AG04450 (cell line): ENCODE data around the gene FMNL2. TPM values are rescaled to one million over a fixed set of nuclear protein-coding genes. Genes with fewer than 3 reads are reported as not detected.

Experiments used
- CTCF ChIA-PET: fragments of 300-600, 350-600 bp; formaldehyde crosslinking; extraction: SDS; loops from one replicate; lab custom pipeline; 2022; ENCODE audit warnings: antibody characterized with exemption, inconsistent platforms; lab: Charles Lee
- POLR2A ChIA-PET: fragments of 350-600 bp; formaldehyde crosslinking; extraction: SDS; loops from one replicate; lab custom pipeline; 2021; ENCODE audit warnings: antibody characterized with exemption, inconsistent platforms; lab: Yijun Ruan, JAX
- DNase-seq: peaks from one replicate; pipeline ENCODE4 v3.0.0-alpha.2; 2011; ENCODE audit warnings: low read depth, low spot score
- H3K27ac ChIP-seq: one replicate; pipeline ENCODE4 v1.5.1; 2012; ENCODE audit warnings: low read depth, low read length, control low read depth
- H3K27me3 ChIP-seq: one replicate; pipeline ENCODE4 v1.6.0; 2012; ENCODE audit warnings: low read length; ENCODE audit not compliant: control insufficient read depth, insufficient read depth
- H3K4me3 ChIP-seq: 2 replicates; pipeline ENCODE4 v1.5.1; 2011; ENCODE audit warnings: mild to moderate bottlenecking, low read depth, low read length, control low read depth
- H3K9me3 ChIP-seq: 2 replicates; pipeline ENCODE4 v1.5.1; 2012; ENCODE audit warnings: low read length; ENCODE audit not compliant: control insufficient read depth, insufficient read depth
- polyA plus RNA-seq: library from polyadenylated mRNA; depleted of rRNA; stranded (reverse); fragments of >200 nt; gene quantifications from 2 replicates; pipeline ENCODE4 v1.2.3, GENCODE V29; 2011
- TF ChIP-seq, protein P1 (sequence below): IDR thresholded peaks from 2 replicates; pipeline ENCODE4 v1.5.1; 2011; ENCODE audit warnings: low read depth, low read length, control low read depth, inconsistent platforms

The FMNL2 gene
- polyA plus RNA-seq, 1 experiment, result 22.0 TPM

DNA sequence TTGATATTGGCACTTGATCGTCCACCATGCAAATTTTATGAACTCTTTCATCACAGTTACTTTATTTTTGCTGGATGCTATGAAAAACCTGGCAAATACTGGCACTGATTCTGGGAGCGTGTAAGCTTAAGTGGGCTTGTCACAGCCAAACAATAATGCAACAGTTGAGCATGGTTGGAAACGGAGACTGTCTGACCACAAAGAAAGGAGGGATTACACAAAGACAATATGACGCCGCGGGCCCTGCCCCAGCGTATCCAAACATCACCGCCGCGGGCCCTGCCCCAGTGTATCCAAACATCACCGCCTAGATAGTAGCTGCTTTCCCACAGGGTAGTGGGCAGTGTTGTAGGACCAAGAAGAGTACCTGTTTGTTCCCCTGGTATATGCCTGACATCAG is 246.4 kb downstream of the FMNL2 start:
- ChIA-PET POLR2A (no interaction called here), CTCF (no interaction called here)
- Histone ChIP-seq H3K4me3 (no peak overlapping the region), H3K27me3 (no peaks in the 10 kb centered on the region), H3K27ac (no peak overlapping the region), H3K9me3 (no peaks in the 10 kb centered on the region)
- DNase-seq, result no peak
- TF ChIP-seq, protein P1, sequence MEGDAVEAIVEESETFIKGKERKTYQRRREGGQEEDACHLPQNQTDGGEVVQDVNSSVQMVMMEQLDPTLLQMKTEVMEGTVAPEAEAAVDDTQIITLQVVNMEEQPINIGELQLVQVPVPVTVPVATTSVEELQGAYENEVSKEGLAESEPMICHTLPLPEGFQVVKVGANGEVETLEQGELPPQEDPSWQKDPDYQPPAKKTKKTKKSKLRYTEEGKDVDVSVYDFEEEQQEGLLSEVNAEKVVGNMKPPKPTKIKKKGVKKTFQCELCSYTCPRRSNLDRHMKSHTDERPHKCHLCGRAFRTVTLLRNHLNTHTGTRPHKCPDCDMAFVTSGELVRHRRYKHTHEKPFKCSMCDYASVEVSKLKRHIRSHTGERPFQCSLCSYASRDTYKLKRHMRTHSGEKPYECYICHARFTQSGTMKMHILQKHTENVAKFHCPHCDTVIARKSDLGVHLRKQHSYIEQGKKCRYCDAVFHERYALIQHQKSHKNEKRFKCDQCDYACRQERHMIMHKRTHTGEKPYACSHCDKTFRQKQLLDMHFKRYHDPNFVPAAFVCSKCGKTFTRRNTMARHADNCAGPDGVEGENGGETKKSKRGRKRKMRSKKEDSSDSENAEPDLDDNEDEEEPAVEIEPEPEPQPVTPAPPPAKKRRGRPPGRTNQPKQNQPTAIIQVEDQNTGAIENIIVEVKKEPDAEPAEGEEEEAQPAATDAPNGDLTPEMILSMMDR, result no peak

DNA sequence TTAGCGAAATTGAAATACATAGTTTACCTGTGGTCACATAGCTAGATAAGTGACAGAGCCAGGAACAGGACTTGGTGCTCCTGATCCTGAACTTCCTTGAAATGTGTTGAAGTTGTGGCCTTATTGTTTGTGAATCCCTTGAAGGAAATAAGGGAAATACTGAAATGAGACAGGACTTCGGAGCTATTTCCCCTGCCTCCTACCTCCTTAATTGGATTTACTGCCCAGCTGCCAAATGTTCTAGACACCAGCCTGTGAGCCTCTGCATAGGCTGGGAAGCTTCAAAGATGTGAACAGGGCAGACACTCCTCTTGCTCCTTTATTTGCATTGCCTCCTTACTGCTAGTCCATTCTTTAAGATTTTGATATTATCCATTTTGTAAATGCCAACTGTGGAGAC is 247.1 kb downstream of the FMNL2 start:
- ChIA-PET POLR2A (no interaction called here), CTCF (no interaction called here)
- TF ChIP-seq, protein P1, result no peak
- H3K9me3 ChIP-seq, result no peaks in the 10 kb centered on the region
- no peak overlapping the region for H3K4me3 ChIP-seq
- H3K27me3 ChIP-seq, result no peaks in the 10 kb centered on the region
- DNase-seq, result no peak
- no peak overlapping the region for H3K27ac ChIP-seq

DNA sequence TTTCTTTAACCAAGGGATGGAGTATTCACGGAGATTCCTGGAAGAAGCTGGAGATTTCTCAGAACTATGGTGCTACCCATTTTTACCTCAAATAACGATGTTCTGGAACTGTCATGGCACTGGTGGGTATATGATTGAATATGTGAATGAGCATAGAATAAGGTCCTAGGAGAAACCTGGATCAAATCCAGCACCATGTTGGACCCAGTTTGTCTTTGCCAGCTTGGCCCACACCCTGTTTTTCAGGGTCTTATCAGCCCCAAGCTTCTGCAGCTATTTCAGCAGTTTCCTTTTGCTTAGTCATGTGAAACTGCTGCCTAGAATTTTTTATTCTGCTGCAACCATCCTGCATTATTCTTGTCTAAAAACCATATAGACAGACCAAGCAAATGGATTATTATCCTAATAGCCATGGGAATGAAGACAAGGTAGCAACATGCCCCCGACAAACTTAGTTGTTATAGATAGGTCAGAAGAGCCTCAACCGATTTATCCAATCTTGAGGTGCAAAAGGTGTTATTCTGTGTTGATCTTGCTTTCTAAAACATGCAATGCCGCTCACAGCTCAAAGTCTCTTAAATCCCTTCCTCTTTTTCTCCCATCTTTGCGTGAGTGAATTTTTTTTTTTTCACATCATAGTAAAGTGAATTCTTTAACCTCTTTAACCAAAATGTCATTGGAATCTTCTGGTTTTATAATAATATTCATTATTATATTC is 248.7 kb downstream of the FMNL2 start:
- POLR2A ChIA-PET, result interaction anchor here (0.7 kb wide), 1 partner anchor 128 kb away, joined by 3 read pairs; no protein-coding TSS in a partner anchor
- no peak overlapping the region for H3K4me3 ChIP-seq
- H3K27me3 ChIP-seq, result no peaks in the 10 kb centered on the region
- TF ChIP-seq, protein P1, result no peak
- H3K9me3 ChIP-seq, result no peaks in the 10 kb centered on the region
- no peak overlapping the region for H3K27ac ChIP-seq
- no peak for DNase-seq
- CTCF ChIA-PET, result interaction anchor here (1.5 kb wide), 1 partner anchor 52 kb away, joined by 4 read pairs; no protein-coding TSS in a partner anchor

DNA sequence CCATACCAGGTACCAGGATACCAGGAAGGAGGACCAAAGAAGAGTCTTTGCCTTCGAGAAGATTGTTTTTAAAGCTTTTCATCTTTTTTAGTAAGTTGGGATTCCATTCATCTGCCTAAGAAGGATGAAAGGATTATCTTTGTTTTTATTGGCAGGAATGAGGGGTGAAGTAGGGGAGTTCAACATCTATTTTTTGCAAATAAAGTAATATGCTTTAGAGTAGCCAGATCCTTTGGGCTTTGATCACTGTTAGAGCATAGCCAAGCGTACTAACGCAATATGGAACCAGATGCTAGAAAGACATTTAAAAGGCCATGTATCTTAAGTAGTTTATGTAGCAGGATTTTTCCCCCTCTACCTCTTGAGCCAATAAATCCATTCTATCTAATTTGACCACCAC is 249.3 kb downstream of the FMNL2 start:
- no peaks in the 10 kb centered on the region for H3K9me3 ChIP-seq
- CTCF ChIA-PET, result interaction anchor here (1.2 kb wide), 1 partner anchor 43 kb away, joined by 3 read pairs; no protein-coding TSS in a partner anchor
- TF ChIP-seq, protein P1, result no peak
- no peaks in the 10 kb centered on the region for H3K27me3 ChIP-seq
- POLR2A ChIA-PET, result interaction anchor here (0.7 kb wide), 1 partner anchor 129 kb away, joined by 3 read pairs; no protein-coding TSS in a partner anchor
- H3K27ac ChIP-seq, result no peak overlapping the region
- H3K4me3 ChIP-seq, result no peak overlapping the region
- no peak for DNase-seq

DNA sequence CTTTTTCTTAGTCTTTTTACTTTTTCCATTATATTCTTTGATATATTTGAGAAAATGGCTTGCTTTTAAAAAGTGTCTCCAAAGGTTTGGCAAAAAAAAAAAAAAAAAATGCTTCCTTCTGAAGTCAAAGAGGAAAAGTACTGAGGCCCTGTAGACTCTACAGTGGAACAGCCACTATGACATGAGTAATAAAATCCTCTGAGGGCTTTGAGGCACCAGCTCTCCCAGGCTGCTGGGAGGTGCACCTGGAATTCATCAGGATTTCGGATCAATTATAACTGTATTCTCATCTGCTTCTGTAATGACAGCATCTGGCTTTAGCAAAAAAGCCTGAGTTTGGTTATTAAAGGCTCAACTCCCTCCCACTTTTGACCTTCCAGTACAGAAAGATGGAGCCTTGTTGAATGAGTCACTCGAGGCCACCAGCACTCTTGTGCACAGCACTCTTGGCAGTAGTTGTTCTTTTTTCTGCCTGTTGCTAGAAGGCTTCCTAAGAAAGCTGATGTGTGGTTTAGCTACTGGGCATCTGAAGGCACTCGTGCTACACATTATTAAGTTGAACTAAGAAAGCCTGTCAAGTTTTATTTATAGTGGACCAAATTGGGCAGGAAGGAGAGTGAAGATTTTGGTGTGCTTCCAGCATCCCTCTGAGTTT is 251.0 kb downstream of the FMNL2 start:
- Histone ChIP-seq H3K4me3 (no peak overlapping the region), H3K27ac (no peak overlapping the region), H3K9me3 (no peaks in the 10 kb centered on the region), H3K27me3 (no peaks in the 10 kb centered on the region)
- peak; percentile 80 for DNase-seq
- TF ChIP-seq, protein P1, result no peak
- CTCF ChIA-PET, result interaction anchor here (0.5 to 1.6 kb wide), 5 partner anchors 9 to 410 kb away, joined by 3 to 5 read pairs (median 3); partner anchors contain the start of gene STAM2
- POLR2A ChIA-PET, result interaction anchor here (0.6 to 0.7 kb wide), 3 partner anchors 13 to 17 kb away, joined by 3 to 8 read pairs (median 7); no protein-coding TSS in a partner anchor
